Measurements from ENCODE around the gene GNG4.

- no peak for TF ChIP-seq CTCF (IDR thresholded peaks at IDR 0.05 in 2 of 3, conservative IDR thresholded peaks at IDR 0.05 in 1 of 3; ENCODE audit: control insufficient read depth in 2 of 3, extremely low read depth in 1 of 3, insufficient read depth in 1 of 3, low read depth in 3 of 3, low read length in 3 of 3)
- no peak for TF ChIP-seq ZNF274 (IDR thresholded peaks at IDR 0.05; ENCODE audit: insufficient read depth, insufficient read length)
- no peak for TF ChIP-seq ZBTB33 (IDR thresholded peaks at IDR 0.05)
- no peak for TF ChIP-seq TAF1 (IDR thresholded peaks at IDR 0.05; ENCODE audit: borderline replicate concordance, low read depth, low read length)
- no peak for TF ChIP-seq POLR2A (IDR thresholded peaks at IDR 0.05; ENCODE audit: low read depth, low read length)
Measured at GRCh38 chr1:235617808-235618207, 31.8 kb downstream of the GNG4 start.
